GM12878 (cell line): Measurements from ENCODE around the gene OLA1. TPM values are rescaled to one million over a fixed set of nuclear protein-coding genes. Genes with fewer than 3 reads are reported as not detected.
A peak's percentile ranks its signal among the peaks of the same experiment; 100 is the strongest.

ENCODE experiments used
- ATF2 ChIP-seq: IDR thresholded peaks from 2 replicates; pipeline ENCODE4 v1.6.1; 2012; ENCODE audit warnings: low read length, inconsistent platforms
- BCL11A ChIP-seq: IDR thresholded peaks from 2 replicates; pipeline ENCODE4 v1.6.1; 2011; ENCODE audit warnings: low read depth, low read length
- BRCA1 ChIP-seq: IDR thresholded peaks from 2 replicates; pipeline ENCODE4 v1.6.1; 2011; ENCODE audit warnings: low read depth, low read length, improper control_type of control experiment
- CREM ChIP-seq: IDR thresholded peaks from 2 replicates; pipeline ENCODE4 v1.6.1; 2014; ENCODE audit warnings: antibody characterized with exemption, low read depth
- IKZF1 ChIP-seq: fragments of 450-650 bp; conservative IDR thresholded peaks from 2 replicates; pipeline ENCODE4 v1.6.1; 2017; ENCODE audit warnings: antibody characterized with exemption, mild to moderate bottlenecking
- IKZF2 ChIP-seq, 2 experiments: fragments of 450-650 bp; IDR thresholded peaks; 2 replicates each; pipeline ENCODE4 v1.6.1; 2017; ENCODE audit warnings: mild to moderate bottlenecking in 2 of 2, moderate library complexity in 2 of 2
- KDM1A ChIP-seq: fragments of 200-600 bp; sonication (generic); IDR thresholded peaks from 2 replicates; pipeline ENCODE4 v1.6.1; 2016; ENCODE audit warnings: borderline replicate concordance
- MYC ChIP-seq: IDR thresholded peaks from 2 replicates; pipeline ENCODE4 v1.6.1; 2011; ENCODE audit warnings: mild to moderate bottlenecking, low read length, moderate library complexity, inconsistent platforms; ENCODE audit not compliant: insufficient read depth, insufficient replicate concordance, insufficient read length, severe bottlenecking
- RAD51 ChIP-seq: fragments of 450-650 bp; IDR thresholded peaks from 2 replicates; pipeline ENCODE4 v1.6.1; 2016; ENCODE audit warnings: moderate library complexity, mild to moderate bottlenecking, inconsistent platforms
- ZNF687 ChIP-seq: fragments of 450-650 bp; IDR thresholded peaks from 2 replicates; pipeline ENCODE4 v1.6.1; 2017; ENCODE audit warnings: mild to moderate bottlenecking, moderate library complexity
- polyA plus RNA-seq, 11 experiments: library from polyadenylated mRNA; depleted of rRNA in 4 of 11; unstranded in 6 of 11; stranded (reverse) in 5 of 11; fragments of >200 nt; fragmentation: Nextera tagmentation in 4 of 11; fragmentation: Illumina TruSeq in 1 of 11; extraction: Ambion mirVana in 4 of 11; extraction: Trizol in 1 of 11; gene quantifications; 1 replicate in 1 of 11; 2 replicates in 10 of 11; pipeline versions ENCODE4 v1.2.1 to v1.2.3, GENCODE V29; 2011 to 2016; ENCODE audit warnings: inconsistent platforms in 2 of 11, missing spikeins in 2 of 11, low read depth in 1 of 11
- total RNA-seq, 4 experiments: library from RNA; depleted of rRNA in 3 of 4; stranded (reverse); fragments of >200 nt in 3 of 4; fragmentation: Illumina TruSeq in 1 of 4; extraction: Trizol in 1 of 4; gene quantifications; 2 replicates each; pipeline versions ENCODE4 v1.2.1 to v1.2.3, GENCODE V29; 2013 to 2021

The OLA1 gene
- total and polyA plus RNA-seq, 10 of the 15 experiments (the other 5 are each of a cell fraction or from before 2014, with no cell fraction given), result 107 to 238 (median 142) TPM

GRCh38 chr2:174039551-174040416 is 208.5 kb downstream of the OLA1 start (continued):
- TF ChIP-seq MYC (no peak), KDM1A (no peak), IKZF1 (peak; percentile 77), BCL11A (peak; percentile 64; the same call in 1 of the 2 replicates), BRCA1 (no peak), ZNF687 (peak; percentile 55), IKZF2 (IDR thresholded peaks at IDR 0.05) (peak; percentile 61 to 62; a peak in 3 of 4 replicates), CREM (peak; percentile 72), RAD51 (no peak), ATF2 (peak; percentile 52; the same call in 1 of the 2 replicates)
